SK-MEL-5 (cell line): ENCODE measurements around the gene DPP10. TPM values are rescaled to one million over a fixed set of nuclear protein-coding genes. Genes with fewer than 3 reads are reported as not detected.

Experiments used
- DNase-seq: peaks from one replicate; pipeline ENCODE4 v3.0.0-alpha.2; 2016; ENCODE audit warnings: low read depth, low spot score
- in situ Hi-C: cut with HindIII; loops from 2 replicates; pipeline ENCODE4 v1.10.0; 2016; ENCODE audit warnings: low sequenced_read_pairs, high pct_unique_total_duplicates, low pct_unique_long_range_greater_than_20kb
- total RNA-seq: library from RNA; depleted of rRNA; stranded (reverse); fragments of >200 nt; shearing (Covaris generic); gene quantifications from 2 replicates; pipeline ENCODE4 v1.2.3, GENCODE V29; 2014

DPP10 gene
- total RNA-seq, 1 experiment from 2014 or later = not detected

DNA sequence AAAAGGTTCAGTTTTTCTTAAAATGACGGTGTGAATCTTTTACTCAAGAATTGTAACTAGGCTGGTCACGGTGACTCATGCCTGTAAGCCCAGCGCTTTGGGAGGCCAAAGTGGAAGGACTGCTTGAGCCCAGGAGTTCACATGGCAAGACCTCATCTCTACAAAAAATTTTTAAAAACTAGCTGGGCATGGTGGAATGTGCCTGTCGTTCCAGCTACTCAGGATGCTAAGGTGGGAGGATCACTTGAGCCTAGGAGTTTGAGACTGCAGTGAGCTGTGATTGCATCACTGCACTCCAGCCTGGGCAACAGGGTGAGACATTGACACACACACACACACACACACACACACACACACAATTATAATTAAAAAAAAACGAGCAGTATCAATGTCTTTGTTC lies 369.8 kb downstream of the DPP10 start:
- DNase-seq = no peak
- in situ Hi-C loops = no loop called here

DNA sequence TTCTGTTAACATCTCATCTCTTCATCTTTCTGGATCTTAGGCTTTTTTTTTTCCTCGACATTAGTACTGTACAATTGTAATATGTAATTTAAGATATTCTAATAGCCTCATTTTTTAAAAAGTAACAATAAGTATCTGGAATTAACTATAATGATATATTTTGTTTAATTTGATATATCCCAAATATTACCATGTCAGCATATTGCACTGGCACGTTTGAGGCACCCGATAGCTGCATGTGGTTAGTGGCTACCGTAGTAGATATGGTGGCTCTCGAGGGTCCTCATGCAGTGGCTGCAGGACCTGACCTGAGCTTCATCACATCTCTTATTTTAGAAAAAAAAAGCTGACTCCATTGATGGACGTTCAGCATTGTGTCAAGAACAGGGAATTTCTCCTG lies 371.9 kb downstream of the DPP10 start:
- in situ Hi-C loops = no loop called here
- DNase-seq = no peak

DNA sequence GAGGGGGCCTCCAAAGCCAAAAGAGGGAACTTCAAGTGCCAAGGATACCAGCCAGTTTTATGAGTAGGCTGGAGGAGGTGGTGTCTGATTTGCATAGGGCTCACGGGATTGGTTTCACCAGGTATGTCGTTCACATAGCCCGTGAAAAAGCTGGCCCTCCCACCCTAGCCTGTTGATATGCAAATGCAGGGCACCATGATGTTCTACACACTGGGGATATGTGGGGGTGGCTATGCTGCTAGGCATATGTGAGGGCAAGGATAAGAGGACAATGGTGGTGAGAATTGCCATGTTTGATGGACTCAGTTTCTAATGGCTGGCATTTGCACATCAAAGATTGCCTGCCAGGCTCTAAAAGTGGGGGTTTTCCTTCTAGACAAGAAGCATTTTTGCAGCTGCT lies 378.6 kb downstream of the DPP10 start:
- DNase-seq = no peak
- in situ Hi-C loops = no loop called here

DNA sequence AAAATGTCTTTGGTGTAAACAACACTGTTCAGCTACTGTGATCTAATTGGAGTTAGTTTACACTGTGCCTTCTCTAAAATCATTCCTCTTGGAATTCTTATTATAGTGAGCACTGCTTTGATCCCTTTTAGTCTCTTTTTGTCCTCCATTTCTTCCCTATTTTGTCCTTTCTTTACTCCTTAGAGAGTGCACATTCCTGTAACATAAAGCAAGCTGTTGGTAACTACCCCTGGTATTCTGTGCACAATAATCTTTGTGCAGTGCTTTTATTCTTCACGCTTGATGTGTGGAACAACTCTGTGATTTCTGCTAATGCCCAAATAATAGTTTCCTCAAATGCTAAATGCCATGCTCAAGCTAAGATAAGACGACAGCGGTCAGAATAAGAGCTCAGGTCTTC lies 401.5 kb downstream of the DPP10 start:
- in situ Hi-C loops = no loop called here

DNA sequence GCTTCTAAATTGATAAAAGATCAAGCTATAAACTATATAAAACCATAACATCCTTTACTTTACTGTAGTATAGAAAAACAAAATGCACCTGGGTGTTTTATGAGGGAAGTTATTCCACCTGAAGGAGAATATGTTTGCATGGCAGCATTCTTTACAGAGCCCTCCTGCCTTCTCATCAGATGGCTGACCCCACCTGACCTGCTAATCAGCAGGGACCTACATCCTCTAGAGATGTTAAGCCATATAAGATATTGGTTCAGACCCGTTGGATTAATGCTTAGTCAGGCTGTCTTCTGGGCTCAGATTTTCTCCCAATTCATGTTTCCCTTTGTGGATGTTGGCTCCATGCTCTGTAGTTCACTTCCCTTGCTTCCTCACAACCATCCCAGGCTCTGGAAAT lies 414.8 kb downstream of the DPP10 start:
- no peak for DNase-seq
- in situ Hi-C loops = no loop called here

More for the DNA sequence above, 401.5 kb downstream of the DPP10 start:
- no peak for DNase-seq

DNA sequence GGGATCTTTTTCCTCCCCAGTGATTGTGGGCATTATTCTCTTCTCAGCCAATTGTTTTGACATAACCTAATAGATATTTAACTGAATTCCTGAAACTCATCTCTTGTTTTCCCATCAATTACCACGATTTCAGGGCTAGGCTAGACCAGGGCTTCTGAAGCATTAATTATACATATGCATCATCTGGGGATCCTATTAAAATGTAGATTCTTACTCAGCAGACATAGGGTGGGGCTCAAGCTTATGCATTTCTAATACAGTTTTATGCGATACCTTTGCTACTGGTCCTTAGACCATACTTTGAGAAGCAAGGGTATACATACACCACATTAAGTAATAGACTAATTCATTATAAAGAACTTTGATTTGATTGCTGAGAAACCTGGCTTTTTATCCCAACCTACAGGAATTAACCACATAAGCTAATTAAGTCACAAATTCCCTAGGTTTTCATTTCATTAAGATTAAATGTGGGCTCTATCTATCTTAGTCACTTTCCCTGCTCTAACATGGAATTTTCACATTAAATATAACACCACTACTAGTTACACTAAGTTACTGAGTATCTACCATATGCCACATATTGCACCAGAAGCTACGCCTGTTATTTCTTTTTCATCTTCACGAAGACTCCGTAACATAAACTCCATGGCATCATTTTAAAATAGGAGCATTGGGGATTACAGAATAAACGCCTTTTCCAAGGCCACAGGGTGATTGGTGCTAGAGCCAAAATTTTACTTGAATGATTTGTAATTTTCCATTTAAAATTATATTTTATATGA lies 417.5 kb downstream of the DPP10 start:
- DNase-seq = no peak
- in situ Hi-C loops = no loop called here

DNA sequence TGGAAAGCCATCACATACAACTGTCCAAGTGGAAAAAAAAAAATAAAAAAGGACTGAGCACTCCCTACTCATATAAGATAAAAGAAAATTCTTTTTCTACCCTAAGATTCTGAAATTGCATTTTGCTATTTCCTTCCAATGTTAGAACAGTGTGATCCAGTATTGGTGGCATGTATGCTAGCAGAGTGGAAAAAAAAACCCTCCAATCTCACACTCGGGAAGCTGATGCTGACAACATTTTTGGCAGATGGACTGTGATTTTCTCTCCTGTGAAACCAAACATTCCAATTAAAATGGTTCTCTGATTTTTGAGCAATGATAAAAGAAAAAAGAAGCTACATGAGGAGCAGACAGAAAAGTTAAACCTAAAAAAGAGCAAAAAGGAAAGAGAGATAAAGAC lies 419.8 kb downstream of the DPP10 start:
- in situ Hi-C loops = no loop called here
- DNase-seq = no peak

DNA sequence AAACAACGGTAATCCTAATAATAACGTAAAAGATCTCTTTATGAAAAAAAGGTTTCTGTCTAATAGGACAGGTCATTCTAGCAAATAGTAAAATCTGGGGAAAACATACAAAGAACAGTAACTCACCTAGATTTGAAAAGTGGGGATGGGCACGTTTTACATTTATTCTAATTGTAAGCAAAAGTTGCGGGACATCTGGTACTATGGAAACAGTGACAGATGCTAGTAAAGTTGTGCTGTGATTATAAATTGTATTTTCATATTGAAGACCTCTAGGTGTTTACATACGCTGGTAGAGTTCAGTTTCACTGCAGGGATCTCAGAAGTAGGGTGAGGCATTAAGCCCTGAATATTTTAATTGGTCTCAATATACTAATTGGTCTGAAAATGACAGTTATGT lies 422.5 kb downstream of the DPP10 start:
- in situ Hi-C loops = no loop called here
- DNase-seq = no peak

DNA sequence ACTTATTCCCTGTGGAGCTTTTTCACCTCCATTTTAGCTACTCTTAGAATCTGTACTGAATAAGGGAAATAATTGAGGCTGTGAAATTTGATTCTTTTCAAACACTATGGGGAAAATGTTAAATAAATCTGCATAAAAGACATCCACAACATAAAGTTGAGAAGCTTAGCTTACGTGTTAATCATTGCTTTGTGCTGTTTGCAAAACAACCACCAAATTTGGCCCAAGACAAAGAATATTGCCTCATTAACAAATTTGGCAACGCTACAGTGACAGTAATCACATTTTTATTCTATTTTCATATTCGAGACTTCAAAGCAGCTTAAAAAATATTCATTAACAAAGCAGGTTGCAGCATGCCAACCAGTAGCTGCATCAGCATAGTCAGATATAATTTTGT lies 437.6 kb downstream of the DPP10 start:
- in situ Hi-C loops = no loop called here

DNA sequence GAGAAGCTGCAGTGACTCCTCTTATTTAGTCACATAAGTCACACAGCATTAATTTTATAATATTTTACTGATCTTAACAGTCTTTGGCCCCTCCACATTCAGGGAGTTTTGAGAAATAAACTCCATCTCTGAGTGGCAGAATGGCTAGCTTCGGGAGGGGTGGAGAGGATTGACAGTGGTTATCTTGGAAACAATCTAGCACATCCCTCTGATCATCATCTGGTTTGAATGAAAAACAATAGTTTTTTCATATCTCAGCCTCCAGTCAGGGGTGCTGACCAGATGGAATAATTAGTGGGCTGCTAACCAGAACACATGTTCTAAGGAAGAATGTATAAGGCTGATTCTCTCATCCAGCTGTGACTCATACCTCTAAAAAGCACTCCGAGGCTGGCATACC lies 477.5 kb downstream of the DPP10 start:
- no peak for DNase-seq
- in situ Hi-C loops = no loop called here

More for the DNA sequence above, 437.6 kb downstream of the DPP10 start:
- DNase-seq = no peak

DNA sequence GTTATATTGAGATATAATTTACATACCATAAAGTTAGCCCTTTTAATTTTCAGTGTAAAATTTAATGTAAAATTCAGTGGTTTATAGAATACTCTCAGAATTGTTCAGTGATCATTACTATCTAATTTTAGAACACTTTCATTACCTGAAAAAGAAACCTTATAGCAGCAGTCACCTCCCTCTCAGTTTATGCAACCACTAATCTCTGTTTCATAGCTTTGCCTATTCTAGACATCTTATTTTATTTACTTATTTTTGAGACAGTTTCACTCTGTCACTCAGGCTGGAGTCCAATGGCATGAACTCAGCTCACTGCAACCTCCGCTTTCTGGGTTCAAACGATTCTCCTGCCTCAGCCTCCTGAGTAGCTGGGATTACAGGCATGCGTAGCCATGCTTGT lies 479.6 kb downstream of the DPP10 start:
- DNase-seq = no peak
- in situ Hi-C loops = no loop called here

DNA sequence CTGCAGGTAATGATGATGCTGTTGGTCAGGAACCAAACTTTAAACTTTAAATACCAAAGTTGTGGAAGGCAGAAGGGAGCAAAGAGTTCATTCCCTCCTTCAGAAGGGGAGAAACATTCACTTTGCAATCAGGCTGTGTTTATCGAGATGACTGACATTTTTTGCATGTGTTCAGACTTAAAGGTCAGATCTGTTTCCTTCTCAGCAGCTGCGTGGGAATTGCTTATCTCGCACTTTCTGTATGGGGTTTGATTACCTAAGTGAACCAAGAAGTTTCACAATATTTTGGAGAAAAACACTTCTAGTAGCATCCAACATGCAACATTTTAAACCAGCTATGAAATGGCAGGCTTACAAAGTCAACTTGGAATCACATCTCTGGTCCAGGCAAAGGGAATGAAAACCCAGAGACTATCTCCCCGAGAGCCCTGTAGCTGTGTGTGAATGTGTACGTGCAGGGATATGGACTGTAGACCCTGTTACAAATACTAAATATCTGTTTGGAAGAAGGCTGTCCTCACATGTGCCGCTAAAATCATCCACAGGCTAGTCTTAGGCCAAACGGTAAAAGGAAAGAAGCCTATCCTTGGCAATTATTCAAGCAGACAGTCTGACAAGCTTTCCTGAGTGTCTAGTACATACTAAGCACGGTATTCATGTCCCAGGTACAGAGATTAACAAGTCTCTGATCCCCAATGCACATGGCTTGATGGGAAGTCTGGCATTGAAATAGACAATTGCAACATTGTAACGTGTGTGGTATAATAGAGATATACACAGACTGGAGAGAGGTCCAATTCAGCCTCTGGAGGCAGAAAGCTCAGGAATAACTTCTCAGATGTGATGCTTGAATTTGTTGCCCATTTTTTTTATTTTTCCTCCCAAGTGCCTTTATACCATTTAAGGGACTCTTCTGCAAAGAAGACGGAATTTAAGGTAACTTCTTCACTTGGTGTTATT lies 483.1 kb downstream of the DPP10 start:
- in situ Hi-C loops = no loop called here
- no peak for DNase-seq

DNA sequence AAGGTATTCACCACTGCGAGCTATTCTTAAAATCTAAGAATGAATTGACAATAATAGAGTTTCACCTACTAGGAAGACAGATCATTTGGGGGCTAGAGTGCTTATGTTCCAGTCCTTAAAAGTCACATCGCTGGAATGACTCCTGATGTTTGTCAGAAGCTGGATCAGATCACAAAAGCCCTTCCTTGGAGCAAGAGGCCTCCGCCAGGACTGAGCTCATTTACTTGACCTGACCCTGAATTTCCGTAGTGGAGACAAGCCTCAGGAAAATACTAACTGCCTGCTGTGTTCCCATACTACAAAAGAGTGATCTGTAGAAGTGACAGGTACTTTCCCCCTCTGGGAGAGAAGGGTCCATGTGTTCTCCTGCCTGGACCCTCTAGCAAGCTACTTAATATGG lies 483.9 kb downstream of the DPP10 start:
- in situ Hi-C loops = no loop called here
- DNase-seq = no peak

DNA sequence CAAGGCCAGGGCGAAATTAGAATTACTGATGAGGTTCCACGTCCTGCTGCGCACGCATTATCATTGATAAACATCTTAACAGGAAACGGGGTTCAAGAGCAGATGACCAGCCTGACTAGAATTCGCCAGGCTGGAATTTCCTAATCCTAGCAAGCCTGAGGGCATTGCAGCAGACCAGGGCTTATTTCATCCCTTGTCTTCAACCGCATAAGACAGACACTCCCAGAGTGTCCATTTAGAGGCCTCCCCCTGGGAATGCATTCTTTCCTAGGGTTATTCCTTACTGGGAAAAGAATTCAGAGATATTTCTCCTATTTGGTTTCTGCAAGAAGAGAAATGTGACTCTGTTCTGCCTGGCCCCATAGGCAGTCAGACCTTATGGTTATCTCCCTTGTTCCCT lies 486.8 kb downstream of the DPP10 start:
- DNase-seq = no peak
- in situ Hi-C loops = no loop called here

DNA sequence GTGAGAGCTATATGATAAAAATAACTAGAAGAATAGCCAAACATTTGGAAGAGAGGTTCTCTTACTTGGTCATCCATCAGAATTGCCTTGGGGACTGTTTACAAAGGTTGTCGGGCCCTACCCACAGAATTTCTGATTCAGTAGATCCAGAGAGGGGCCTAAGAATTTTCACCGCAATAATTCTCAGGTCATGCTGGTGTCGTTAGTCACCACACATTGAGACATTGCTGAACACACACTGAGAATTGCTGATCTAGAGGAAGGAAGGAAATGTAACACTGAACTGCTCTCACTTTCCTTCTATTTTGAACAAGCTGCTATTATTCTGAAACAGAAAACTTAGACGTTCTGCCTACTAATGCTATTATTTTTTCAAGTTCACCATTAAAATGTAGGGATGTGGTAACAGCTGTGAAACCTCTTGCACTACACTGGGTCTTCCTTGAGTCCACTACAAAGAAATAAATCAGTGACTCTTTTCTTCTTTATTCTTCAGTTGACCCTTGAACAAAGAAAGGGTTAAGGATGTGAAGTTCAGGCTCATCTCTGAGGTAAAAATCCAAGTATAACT lies 491.3 kb downstream of the DPP10 start:
- in situ Hi-C loops = no loop called here
- DNase-seq = no peak

DNA sequence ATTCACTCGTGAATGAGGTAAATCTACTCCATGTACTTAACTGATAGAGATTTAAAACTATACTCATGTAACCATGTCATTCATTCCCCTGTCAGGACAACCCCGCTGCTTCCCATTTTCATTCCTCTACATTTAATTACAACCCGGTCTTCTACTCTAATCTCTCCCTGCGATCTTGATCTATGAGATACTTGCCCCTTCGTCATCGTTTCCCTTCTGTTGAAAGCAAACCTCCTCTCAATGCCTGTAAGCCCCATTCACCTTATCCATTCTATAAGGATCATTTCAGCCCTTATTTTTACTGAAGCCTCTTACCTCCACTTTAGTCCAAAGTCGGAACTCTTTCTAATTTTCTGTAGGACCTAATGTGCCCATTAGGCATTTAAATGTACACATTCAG lies 492.6 kb downstream of the DPP10 start:
- in situ Hi-C loops = no loop called here
- DNase-seq = no peak

DNA sequence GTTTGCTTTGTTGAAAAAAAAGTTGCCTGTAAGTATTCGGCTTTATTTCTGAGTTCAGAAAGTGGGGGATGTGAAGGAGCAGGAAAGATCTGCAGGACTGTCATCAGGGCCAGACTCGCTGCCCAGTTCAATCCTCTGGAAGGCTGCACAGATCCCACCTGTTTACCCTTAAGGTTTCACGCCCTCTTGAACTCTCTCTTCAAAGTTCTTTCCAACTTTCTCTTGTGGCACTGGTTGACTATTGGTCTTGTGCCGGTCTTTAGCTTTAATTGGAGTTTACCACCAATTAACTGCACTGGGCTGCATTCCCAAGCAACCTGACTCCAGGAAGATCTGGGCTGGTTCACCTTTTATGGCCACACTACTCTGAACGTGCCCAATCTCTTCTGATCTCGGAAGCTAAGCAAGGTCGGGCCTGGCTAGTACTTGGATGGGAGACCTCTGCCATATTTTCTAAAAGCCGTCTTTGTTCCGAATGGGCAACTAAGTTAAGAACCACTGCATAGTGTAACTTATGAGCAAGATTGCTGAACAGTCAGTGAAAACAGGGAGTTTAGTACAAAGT lies 495.0 kb downstream of the DPP10 start:
- in situ Hi-C loops = no loop called here

DNA sequence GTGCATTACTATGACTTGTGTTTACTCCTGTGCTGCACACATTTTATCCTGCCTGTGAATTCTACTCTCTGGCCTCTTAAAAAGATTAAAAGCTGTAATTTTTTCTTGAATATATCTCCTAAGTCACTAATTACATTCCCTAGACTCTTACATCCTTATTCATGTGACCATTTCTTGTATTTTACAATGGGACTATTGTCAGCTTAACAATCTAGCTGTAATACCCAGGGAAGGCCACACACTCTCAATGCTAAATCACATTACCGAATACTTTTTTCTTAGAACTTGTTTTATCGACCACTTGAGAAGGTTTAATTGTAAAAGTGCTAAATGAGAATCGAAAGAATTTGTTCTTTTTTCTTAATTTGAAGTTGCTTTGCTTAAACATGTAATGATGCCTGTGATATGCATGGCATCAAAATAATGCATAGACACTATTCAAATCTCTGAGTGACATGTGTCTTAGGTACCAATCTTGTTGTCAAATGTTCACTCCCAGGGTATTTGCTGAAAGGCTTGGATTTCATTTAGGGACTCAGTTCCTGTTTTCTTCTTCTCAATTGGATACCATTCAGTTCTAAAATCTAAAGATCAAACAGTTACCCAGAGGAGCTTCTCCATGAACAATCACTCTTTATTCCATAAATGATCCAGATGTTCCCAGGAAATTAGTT lies 498.5 kb downstream of the DPP10 start:
- in situ Hi-C loops = no loop called here
- DNase-seq = peak; percentile 28

More for the DNA sequence above, 495.0 kb downstream of the DPP10 start:
- peak; percentile 10 for DNase-seq
